ENCODE measurements around the gene FMO5. TPM values are rescaled to one million over a fixed set of nuclear protein-coding genes. Genes with fewer than 3 reads are reported as not detected.

FMO5 gene, protein sequence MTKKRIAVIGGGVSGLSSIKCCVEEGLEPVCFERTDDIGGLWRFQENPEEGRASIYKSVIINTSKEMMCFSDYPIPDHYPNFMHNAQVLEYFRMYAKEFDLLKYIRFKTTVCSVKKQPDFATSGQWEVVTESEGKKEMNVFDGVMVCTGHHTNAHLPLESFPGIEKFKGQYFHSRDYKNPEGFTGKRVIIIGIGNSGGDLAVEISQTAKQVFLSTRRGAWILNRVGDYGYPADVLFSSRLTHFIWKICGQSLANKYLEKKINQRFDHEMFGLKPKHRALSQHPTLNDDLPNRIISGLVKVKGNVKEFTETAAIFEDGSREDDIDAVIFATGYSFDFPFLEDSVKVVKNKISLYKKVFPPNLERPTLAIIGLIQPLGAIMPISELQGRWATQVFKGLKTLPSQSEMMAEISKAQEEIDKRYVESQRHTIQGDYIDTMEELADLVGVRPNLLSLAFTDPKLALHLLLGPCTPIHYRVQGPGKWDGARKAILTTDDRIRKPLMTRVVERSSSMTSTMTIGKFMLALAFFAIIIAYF
- 0.93 and 1.1 TPM in 2 replicates for total RNA-seq

DNA sequence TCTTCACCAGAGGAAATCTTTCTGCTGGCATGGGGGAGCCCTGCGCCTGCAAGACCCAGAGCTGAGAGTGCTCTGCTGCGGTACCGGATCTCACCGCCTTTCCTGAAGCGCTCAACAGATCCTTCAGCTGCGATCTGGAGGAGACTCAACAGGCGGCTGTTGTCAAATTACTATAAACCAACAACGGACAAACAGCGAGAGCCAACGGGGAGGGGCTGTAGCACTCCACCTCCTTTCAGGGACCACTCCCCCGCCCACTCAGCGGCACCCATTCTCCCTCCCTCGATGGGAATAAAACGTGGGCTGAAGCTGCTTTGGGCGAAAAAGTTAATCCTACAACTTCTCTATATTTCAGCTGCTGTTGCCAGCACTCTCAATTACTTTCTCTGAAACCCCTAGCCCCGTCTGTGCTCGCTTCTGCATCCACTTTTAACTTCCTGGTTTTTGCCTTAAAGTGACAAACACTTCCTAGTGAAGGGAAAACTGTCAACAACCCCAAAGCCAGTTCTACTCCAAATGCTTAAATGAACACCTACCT, at the start of gene FMO5:
Gene FMO5 (minus strand): TSS at position 147 of the 538 bp plus-strand sequence. CDS start 310 bp downstream, outside the sequence.

DNA sequence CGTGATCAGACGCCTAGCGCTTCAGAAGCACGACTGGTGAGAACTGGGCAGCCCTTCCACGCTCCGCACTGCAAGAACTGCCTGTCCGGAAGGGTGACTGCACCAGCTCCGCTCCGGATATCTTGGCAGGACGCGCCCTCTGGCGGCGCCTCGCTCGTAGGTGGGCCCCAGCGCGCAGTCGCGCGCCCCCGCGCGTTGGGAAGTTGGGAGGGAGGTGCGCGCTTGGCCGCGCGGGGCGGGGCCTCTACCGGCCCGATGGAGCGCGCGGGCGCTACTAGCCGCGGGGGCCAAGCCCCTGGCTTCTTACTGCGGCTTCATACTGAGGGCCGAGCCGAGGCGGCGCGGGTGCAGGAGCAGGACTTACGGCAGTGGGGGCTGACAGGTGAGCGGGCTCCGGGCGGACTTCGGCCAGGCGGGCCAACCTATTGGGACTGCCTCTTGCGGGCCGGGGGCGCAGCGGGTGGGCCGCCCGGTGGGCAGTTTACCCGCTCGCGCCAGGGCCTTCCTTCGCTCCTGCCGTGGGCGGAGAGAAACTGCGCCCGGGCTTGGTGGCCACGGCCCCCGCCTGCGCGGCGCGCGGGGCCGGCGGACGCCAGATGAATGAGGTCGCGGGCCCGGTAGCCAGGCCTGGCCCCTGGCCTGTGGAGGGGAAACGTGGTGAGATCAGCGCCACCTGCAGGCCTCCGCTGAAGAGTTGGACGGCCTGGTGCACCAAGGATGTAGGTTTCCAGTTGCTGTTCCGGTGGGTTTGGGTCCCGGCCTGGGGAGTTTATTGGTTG, 17.5 kb upstream of the FMO5 start, which contains the start of gene CHD1L:
Gene CHD1L (plus strand): TSS at position 236 of the 779 bp plus-strand sequence. CDS start 20 bp downstream, at position 256.

DNA sequence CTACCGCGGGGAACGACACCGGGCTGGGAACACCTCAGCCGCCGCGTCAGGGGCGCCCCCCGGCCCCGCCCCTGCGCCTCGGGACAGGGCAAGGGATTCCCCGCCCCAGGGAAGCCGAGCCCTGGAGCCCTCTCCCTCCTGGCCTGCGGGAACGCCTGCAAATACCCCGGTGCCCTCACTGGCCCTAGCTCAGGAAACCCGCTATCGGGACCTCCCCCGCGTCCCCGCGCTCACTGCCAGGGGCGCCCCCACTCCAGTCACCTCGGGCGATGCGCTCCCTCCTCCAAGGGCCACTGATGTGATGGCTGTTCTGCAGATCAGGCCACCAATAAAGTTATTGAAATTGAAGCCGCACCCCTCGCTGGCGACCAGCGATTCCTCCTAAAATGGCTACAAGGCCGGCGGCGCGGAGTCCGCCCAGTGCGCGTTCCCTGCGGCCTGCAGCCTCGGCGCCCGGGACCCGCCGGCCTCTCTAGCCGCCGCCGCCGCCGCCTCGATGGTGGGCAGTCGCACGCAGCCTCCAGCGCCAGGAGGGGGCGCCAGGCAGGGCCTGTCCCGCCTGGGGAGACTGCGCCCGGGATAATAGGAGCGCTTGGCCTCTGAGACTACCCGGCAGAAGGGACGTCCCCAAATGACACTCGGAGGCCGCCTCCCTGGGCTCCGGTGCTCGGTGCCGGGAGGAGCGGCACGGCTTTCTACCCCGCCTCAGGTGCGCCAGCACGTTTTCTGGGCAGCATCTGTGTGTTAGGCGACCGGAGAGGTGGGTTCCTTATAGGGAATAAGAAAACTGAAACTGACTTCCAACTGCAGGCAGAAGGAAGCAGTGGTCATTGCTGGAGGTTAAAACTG, 52.7 kb downstream of the FMO5 start, which contains the start of gene PRKAB2:
Gene PRKAB2 (minus strand): TSS at position 303 of the 849 bp plus-strand sequence. CDS start 326 bp downstream, outside the sequence.

Other genes with a start within 250 kb of the FMO5 start
- gene PRKAB2, start 52.9 kb downstream of the FMO5 start, total RNA-seq, result 10.1 and 12.0 TPM in 2 replicates
- gene CHD1L, start 17.3 kb upstream of the FMO5 start, total RNA-seq, result 43.4 and 55.7 TPM in 2 replicates

All from thoracic aorta endothelial cell (primary cell).